K562 (cell line): ENCODE results near the gene SSR2. TPM values are rescaled to one million over a fixed set of nuclear protein-coding genes. Genes with fewer than 3 reads are reported as not detected.
"Not testable (repeated sequence)": the region's sequence is repeated elsewhere in the genome, so short reads cannot be mapped to it uniquely, and the experiment has no call there.

Experiments used
- ATAC-seq: fragments of 200-7000 bp; cut with Tn5 transposase; 3 replicates; pipeline ENCODE4 v1.9.1; 2020; ENCODE audit warnings: moderate library complexity
- BruUV-seq: library from RNA; stranded (reverse); fragments of 400-500 nt; replicated peaks from 2 replicates; lab custom pipeline; 2021; lab: Mats Ljungman, UMichigan
- CTCF ChIA-PET: fragments of 300-600 bp; formaldehyde crosslinking; extraction: SDS; loops from one replicate; lab custom pipeline; 2021; ENCODE audit warnings: low intra/inter-chr PET ratio; lab: Yijun Ruan, JAX
- POLR2A ChIA-PET: fragments of 300-600, 350-650 bp; sonication (Branson Sonifier 250); formaldehyde crosslinking; extraction: SDS; loops from one replicate; lab custom pipeline; 2021; ENCODE audit warnings: antibody characterized with exemption, inconsistent platforms; lab: Yijun Ruan, JAX
- DNase-seq, 4 experiments: peaks; one replicate each; pipeline versions ENCODE4 v3.0.0 to v3.0.0-alpha.2; 2011 to 2018; ENCODE audit warnings: low spot score in 3 of 4, mixed read lengths in 3 of 4; ENCODE audit errors: extremely low read depth in 1 of 4
- FAIRE-seq: peaks from 2 replicates; lab custom pipeline; 2011; peaks lifted over from hg19 to GRCh38; lab: Jason Lieb, UNC
- H2AFZ ChIP-seq: 2 replicates; pipeline ENCODE4 v1.6.0; 2011; ENCODE audit warnings: low read depth, low read length, control low read depth, inconsistent platforms
- H3K27ac ChIP-seq: fragments of 200-600 bp; 3 replicates; pipeline ENCODE4 v1.8.0; 2011; ENCODE audit warnings: low read depth, mild to moderate bottlenecking, control low read depth, inconsistent platforms, low read length, moderate library complexity, mixed read lengths; ENCODE audit errors: extremely low read depth
- H3K27me3 ChIP-seq, 2 experiments: fragments of 300-600 bp in 1 of 2; 2 replicates in 1 of 2; 3 replicates in 1 of 2; pipeline versions ENCODE4 v1.6.0 to v1.8.0; 2011; ENCODE audit warnings: inconsistent platforms in 2 of 2, low read length in 2 of 2, mild to moderate bottlenecking in 1 of 2, mixed read lengths in 1 of 2, moderate library complexity in 1 of 2; ENCODE audit not compliant: control insufficient read depth in 2 of 2, insufficient read depth in 2 of 2
- H3K36me3 ChIP-seq: fragments of 300-600 bp; 3 replicates; pipeline ENCODE4 v1.8.0; 2011; ENCODE audit warnings: mild to moderate bottlenecking, low read length, inconsistent platforms; ENCODE audit not compliant: control insufficient read depth, insufficient read depth
- H3K4me1 ChIP-seq, 2 experiments: fragments of 200-600 bp in 1 of 2; replicated peaks in 1 of 2; 2 replicates in 1 of 2; 3 replicates in 1 of 2; pipeline versions ENCODE4 v1.5.1 to v1.8.0; 2011; ENCODE audit warnings: inconsistent platforms in 2 of 2, low read length in 2 of 2, mild to moderate bottlenecking in 1 of 2, mixed read lengths in 1 of 2, moderate library complexity in 1 of 2; ENCODE audit not compliant: control insufficient read depth in 2 of 2, insufficient read depth in 2 of 2
- H3K4me2 ChIP-seq: 2 replicates; pipeline ENCODE4 v1.6.1; 2011; ENCODE audit warnings: low read length, control low read depth, inconsistent platforms, mixed read lengths; ENCODE audit not compliant: insufficient read depth
- H3K4me3 ChIP-seq: fragments of 200-600 bp; sonication (generic), shearing (Covaris generic); 2 replicates; pipeline ENCODE4 v1.5.1; 2016; ENCODE audit warnings: control low read depth, inconsistent platforms
- H3K79me2 ChIP-seq: fragments of 200-600 bp; 3 replicates; pipeline ENCODE4 v1.8.0; 2011; ENCODE audit warnings: low read length, inconsistent platforms; ENCODE audit not compliant: control insufficient read depth, insufficient read depth
- H3K9ac ChIP-seq, 2 experiments: 2 replicates each; pipeline versions ENCODE4 v1.6.0 to v1.6.1; 2011; ENCODE audit warnings: low read depth in 2 of 2, low read length in 2 of 2, control low read depth in 1 of 2, inconsistent platforms in 1 of 2, mild to moderate bottlenecking in 1 of 2, mixed read lengths in 1 of 2; ENCODE audit not compliant: insufficient read depth in 1 of 2
- H3K9me1 ChIP-seq: one replicate; pipeline ENCODE4 v1.6.0; 2011; ENCODE audit warnings: inconsistent platforms, mild to moderate bottlenecking, low read length, moderate library complexity; ENCODE audit not compliant: control insufficient read depth, insufficient read depth
- H3K9me3 ChIP-seq: replicated peaks from 2 replicates; pipeline ENCODE4 v1.5.1; 2011; ENCODE audit warnings: low read depth, low read length, inconsistent platforms; ENCODE audit not compliant: control insufficient read depth, insufficient read depth
- H4K20me1 ChIP-seq: replicated peaks from 2 replicates; pipeline ENCODE4 v1.6.1; 2011; ENCODE audit warnings: low read length, inconsistent platforms, mixed read lengths; ENCODE audit not compliant: control insufficient read depth, insufficient read depth
- CEBPG ChIP-seq, 3 experiments: fragments of 200-800 bp in 1 of 3; sonication (Bioruptor generic) in 1 of 3; sonication (generic) in 1 of 3; formaldehyde crosslinking in 1 of 3; IDR thresholded peaks in 2 of 3; conservative IDR thresholded peaks in 1 of 3; 2 replicates each; pipeline versions ENCODE4 v1.6.1 to v1.8.0; 2016 to 2022; ENCODE audit warnings: missing compliant biosample characterization in 2 of 3, missing genetic modification characterization in 2 of 3, mild to moderate bottlenecking in 1 of 3, missing genetic modification reagents in 1 of 3
- WGBS: fragments of 100-300 bp; shearing (Covaris generic); methylation state at CpG from one replicate; pipeline ENCODE4 v1.1.6; 2016; ENCODE audit warnings: low coverage, mixed read lengths; ENCODE audit not compliant: insufficient coverage; ENCODE audit errors: missing lambda C conversion rate; 5-methylcytosine and 5-hydroxymethylcytosine counted together
- in situ Hi-C: fragments of 300-500 bp; cut with MboI; formaldehyde crosslinking; loops from 4 replicates; pipeline ENCODE4 v1.15.0; 2018; ENCODE audit warnings: inconsistent platforms, mixed read lengths
- intact Hi-C: fragments of 100-400 bp; cut with micrococcal nuclease; formaldehyde crosslinking; loops from 2 replicates; pipeline ENCODE4 v1.14.2; 2022
- polyA plus RNA-seq, 8 experiments: library from polyadenylated mRNA; depleted of rRNA in 4 of 8; stranded (reverse) in 5 of 8; unstranded in 3 of 8; fragments of >200 nt; fragmentation: Nextera tagmentation in 2 of 8; fragmentation: Illumina TruSeq in 1 of 8; extraction: Ambion mirVana in 2 of 8; extraction: Trizol in 1 of 8; gene quantifications; 2 replicates each; pipeline versions ENCODE4 v1.2.1 to v1.2.3, GENCODE V29; 2011 to 2014; ENCODE audit warnings: inconsistent platforms in 1 of 8, missing spikeins in 1 of 8
- total RNA-seq, 7 experiments: library from RNA; depleted of rRNA in 6 of 7; stranded (reverse); fragments of >200 nt in 6 of 7; fragmentation: Illumina TruSeq in 2 of 7; extraction: Trizol in 2 of 7; gene quantifications; 2 replicates each; pipeline versions ENCODE4 v1.2.1 to v1.2.3, GENCODE V29; 2011 to 2021; ENCODE audit warnings: low replicate concordance in 1 of 7
- TF ChIP-seq, protein P1 (sequence below), 2 experiments: fragments of 450-650 bp; IDR thresholded peaks; 2 replicates each; pipeline ENCODE4 v1.6.1; 2018; ENCODE audit warnings: mild to moderate bottlenecking in 2 of 2, low read depth in 1 of 2; ENCODE audit not compliant: partially characterized antibody in 2 of 2
- TF ChIP-seq, protein P2 (sequence below): fragments of 250-450 bp; sonication (Bioruptor Pico); IDR thresholded peaks from 2 replicates; pipeline ENCODE4 v1.6.1; 2021; ENCODE audit warnings: mild to moderate bottlenecking

Gene SSR2
- total and polyA plus RNA-seq, 9 of the 15 experiments (the other 6 are each of a cell fraction or from before 2014, with no cell fraction given), result 161 to 411 (median 240) TPM

DNA sequence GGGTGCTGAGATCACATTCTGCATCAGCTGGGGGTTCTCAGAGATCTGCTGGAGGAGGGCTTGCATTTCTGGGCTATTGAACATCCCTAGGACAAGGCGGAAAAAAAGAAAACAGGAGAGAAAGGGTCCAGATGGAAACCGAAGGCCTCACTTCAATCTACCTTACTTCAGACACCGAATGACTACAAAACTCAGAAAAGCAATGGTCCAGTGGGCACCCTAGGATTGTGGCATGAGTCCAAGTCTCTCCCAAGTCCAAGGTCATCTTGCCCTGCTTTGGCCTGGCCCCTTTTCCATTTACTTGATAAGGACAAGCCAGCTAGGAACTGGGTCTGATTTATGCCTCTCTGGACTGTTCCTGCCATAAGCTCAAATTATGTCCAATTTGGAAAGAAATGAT is 22.1 kb upstream of the SSR2 start:
- ChIA-PET CTCF (no interaction called here), POLR2A (interaction anchor here (1.2 to 2.5 kb wide), 2 partner anchors 10 to 11 kb away, joined by 3 to 6 read pairs; partner anchors contain the start of gene UBQLN4)
- WGBS, result 83% methylated on average over 3 of the region's 3 CpGs
- in situ Hi-C loops (no loop called here), intact Hi-C loops (no loop called here)
- Histone ChIP-seq H3K4me2 (no peak overlapping the region), H3K9ac (no peak overlapping the region), H3K79me2 (no peaks in the 10 kb centered on the region), H3K4me1 (peaks cover 4 to 11% of the 10 kb centered on the region in 2 experiments; a peak in 4 of 5 replicates), H3K27me3 (no peaks in the 10 kb centered on the region), H3K36me3 (peaks cover 73% of the 10 kb centered on the region), H3K4me3 (no peak overlapping the region), H2AFZ (no peak overlapping the region), H3K9me3 (no peaks in the 10 kb centered on the region), H3K27ac (no peak overlapping the region), H4K20me1 (no peaks in the 10 kb centered on the region; the same call in 1 of the 2 replicates), H3K9me1 (no peaks in the 10 kb centered on the region)
- ATAC-seq, result no peak
- TF ChIP-seq CEBPG (CRISPR knock-in tag; IDR thresholded peaks at IDR 0.05), result no peak
- TF ChIP-seq CEBPG (tag; conservative IDR thresholded peaks at IDR 0.05 in 1 of 2, IDR thresholded peaks at IDR 0.05 in 1 of 2), result no peak
- TF ChIP-seq, protein P1, sequence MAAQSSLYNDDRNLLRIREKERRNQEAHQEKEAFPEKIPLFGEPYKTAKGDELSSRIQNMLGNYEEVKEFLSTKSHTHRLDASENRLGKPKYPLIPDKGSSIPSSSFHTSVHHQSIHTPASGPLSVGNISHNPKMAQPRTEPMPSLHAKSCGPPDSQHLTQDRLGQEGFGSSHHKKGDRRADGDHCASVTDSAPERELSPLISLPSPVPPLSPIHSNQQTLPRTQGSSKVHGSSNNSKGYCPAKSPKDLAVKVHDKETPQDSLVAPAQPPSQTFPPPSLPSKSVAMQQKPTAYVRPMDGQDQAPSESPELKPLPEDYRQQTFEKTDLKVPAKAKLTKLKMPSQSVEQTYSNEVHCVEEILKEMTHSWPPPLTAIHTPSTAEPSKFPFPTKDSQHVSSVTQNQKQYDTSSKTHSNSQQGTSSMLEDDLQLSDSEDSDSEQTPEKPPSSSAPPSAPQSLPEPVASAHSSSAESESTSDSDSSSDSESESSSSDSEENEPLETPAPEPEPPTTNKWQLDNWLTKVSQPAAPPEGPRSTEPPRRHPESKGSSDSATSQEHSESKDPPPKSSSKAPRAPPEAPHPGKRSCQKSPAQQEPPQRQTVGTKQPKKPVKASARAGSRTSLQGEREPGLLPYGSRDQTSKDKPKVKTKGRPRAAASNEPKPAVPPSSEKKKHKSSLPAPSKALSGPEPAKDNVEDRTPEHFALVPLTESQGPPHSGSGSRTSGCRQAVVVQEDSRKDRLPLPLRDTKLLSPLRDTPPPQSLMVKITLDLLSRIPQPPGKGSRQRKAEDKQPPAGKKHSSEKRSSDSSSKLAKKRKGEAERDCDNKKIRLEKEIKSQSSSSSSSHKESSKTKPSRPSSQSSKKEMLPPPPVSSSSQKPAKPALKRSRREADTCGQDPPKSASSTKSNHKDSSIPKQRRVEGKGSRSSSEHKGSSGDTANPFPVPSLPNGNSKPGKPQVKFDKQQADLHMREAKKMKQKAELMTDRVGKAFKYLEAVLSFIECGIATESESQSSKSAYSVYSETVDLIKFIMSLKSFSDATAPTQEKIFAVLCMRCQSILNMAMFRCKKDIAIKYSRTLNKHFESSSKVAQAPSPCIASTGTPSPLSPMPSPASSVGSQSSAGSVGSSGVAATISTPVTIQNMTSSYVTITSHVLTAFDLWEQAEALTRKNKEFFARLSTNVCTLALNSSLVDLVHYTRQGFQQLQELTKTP (IDR thresholded peaks at IDR 0.05; ENCODE audit: low read depth in 1 of 2, partially characterized antibody in 2 of 2), result no peak
- TF ChIP-seq, protein P2, sequence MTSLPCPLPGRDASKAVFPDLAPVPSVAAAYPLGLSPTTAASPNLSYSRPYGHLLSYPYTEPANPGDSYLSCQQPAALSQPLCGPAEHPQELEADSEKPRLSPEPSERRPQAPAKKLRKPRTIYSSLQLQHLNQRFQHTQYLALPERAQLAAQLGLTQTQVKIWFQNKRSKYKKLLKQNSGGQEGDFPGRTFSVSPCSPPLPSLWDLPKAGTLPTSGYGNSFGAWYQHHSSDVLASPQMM, result no peak
- DNase-seq, result no peak
- no peak for FAIRE-seq
- no TSS peak for BruUV-seq

DNA sequence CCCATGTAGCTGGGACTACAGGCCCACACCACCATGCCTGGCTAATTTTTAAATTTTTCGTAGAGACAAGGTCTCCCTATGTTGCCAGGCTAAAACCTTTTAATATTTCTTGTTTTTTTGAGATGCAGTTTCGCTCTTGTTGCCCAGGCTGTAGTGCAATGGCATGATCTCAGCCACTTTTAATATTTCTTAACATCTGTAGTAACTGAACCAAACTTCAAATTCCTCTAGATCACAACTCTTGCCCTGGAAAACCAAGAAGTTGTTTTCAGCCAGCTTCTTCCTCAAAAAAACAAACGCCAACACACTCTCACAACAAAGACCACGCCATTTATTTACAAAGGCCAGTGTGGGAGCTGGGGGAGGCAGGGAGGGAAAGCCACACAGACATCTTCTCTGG is 14.2 kb upstream of the SSR2 start:
- BruUV-seq, intact Hi-C loops, H3K4me2 ChIP-seq, H3K9me3 ChIP-seq, H3K27me3 ChIP-seq, H3K4me3 ChIP-seq, H4K20me1 ChIP-seq, DNase-seq, H3K79me2 ChIP-seq, POLR2A ChIA-PET, ATAC-seq, H3K27ac ChIP-seq, H3K9me1 ChIP-seq, in situ Hi-C loops, H3K4me1 ChIP-seq, H3K9ac ChIP-seq, FAIRE-seq, H2AFZ ChIP-seq: not testable (repeated sequence)
- CTCF ChIA-PET, result interaction anchor here (0.6 kb wide), 1 partner anchor 443 kb away, joined by 3 read pairs; no protein-coding TSS in a partner anchor
- 72% methylated on average over 4 of the region's 4 CpGs for WGBS
- peaks cover 35% of the 10 kb centered on the region; the same call in 1 of the 3 replicates for H3K36me3 ChIP-seq
